Osteocyte (in vitro differentiated cells): Measurements from ENCODE around the gene TFEB. TPM values are rescaled to one million over a fixed set of nuclear protein-coding genes. Genes with fewer than 3 reads are reported as not detected.

Experiments
- DNase-seq: peaks from one replicate; pipeline ENCODE4 v3.0.0; 2021; ENCODE audit warnings: mixed read lengths; ENCODE audit not compliant: unreplicated experiment; ENCODE audit errors: extremely low spot score
- H3K27ac Mint-ChIP-seq: one replicate; pipeline ENCODE4 v1.8.0; 2021; ENCODE audit warnings: mild to moderate bottlenecking, mixed read lengths; ENCODE audit not compliant: unreplicated experiment
- H3K27me3 Mint-ChIP-seq: one replicate; pipeline ENCODE4 v1.8.0; 2021; ENCODE audit warnings: mixed read lengths; ENCODE audit not compliant: unreplicated experiment
- H3K36me3 Mint-ChIP-seq: one replicate; pipeline ENCODE4 v1.8.0; 2021; ENCODE audit warnings: mixed read lengths; ENCODE audit not compliant: unreplicated experiment
- H3K4me1 Mint-ChIP-seq: one replicate; pipeline ENCODE4 v1.8.0; 2021; ENCODE audit warnings: mixed read lengths; ENCODE audit not compliant: unreplicated experiment
- H3K4me3 Mint-ChIP-seq: one replicate; pipeline ENCODE4 v1.8.0; 2021; ENCODE audit warnings: mild to moderate bottlenecking, moderate library complexity, mixed read lengths; ENCODE audit not compliant: unreplicated experiment
- H3K9me3 Mint-ChIP-seq: one replicate; pipeline ENCODE4 v1.8.0; 2021; ENCODE audit warnings: mixed read lengths; ENCODE audit not compliant: unreplicated experiment
- CTCF ChIP-seq: fragments of 200-600 bp; sonication (generic); IDR thresholded peaks from 2 replicates; pipeline ENCODE4 v1.5.0; 2021; ENCODE audit warnings: antibody characterized with exemption, mild to moderate bottlenecking, moderate library complexity
- total RNA-seq: library from RNA; stranded (reverse); gene quantifications from 2 replicates; pipeline ENCODE4 v1.2.1, GENCODE V29; 2021

Gene TFEB
- total RNA-seq, 1 donor from 2014 or later = 11.1 TPM

GRCh38 chr6:41651962-41652657 lies 83.3 kb downstream of the TFEB start:
- Mint-ChIP-seq H3K9me3 (no peaks in the 10 kb centered on the region), H3K4me1 (peaks cover 69% of the 10 kb centered on the region), H3K36me3 (peaks cover 29% of the 10 kb centered on the region), H3K27me3 (no peaks in the 10 kb centered on the region), H3K4me3 (no peak overlapping the region), H3K27ac (peak overlapping the region; percentile 9)
- TF ChIP-seq CTCF = no peak
- DNase-seq = no peak

GRCh38 chr6:41651246-41651961 lies 84.0 kb downstream of the TFEB start:
- Mint-ChIP-seq H3K4me3 (no peak overlapping the region), H3K4me1 (peaks cover 69% of the 10 kb centered on the region), H3K27me3 (no peaks in the 10 kb centered on the region), H3K9me3 (no peaks in the 10 kb centered on the region), H3K36me3 (peaks cover 32% of the 10 kb centered on the region), H3K27ac (peak overlapping the region; percentile 9)
- DNase-seq = no peak
- no peak for TF ChIP-seq CTCF

- Mint-ChIP-seq H3K4me3 (no peak overlapping the region), H3K36me3 (peaks cover 38% of the 10 kb centered on the region), H3K27ac (no peak overlapping the region), H3K27me3 (no peaks in the 10 kb centered on the region), H3K4me1 (peaks cover 69% of the 10 kb centered on the region), H3K9me3 (no peaks in the 10 kb centered on the region)
- no peak for DNase-seq
- TF ChIP-seq CTCF = no peak
Measured at GRCh38 chr6:41650120-41650519, 85.3 kb downstream of the TFEB start.

DNA sequence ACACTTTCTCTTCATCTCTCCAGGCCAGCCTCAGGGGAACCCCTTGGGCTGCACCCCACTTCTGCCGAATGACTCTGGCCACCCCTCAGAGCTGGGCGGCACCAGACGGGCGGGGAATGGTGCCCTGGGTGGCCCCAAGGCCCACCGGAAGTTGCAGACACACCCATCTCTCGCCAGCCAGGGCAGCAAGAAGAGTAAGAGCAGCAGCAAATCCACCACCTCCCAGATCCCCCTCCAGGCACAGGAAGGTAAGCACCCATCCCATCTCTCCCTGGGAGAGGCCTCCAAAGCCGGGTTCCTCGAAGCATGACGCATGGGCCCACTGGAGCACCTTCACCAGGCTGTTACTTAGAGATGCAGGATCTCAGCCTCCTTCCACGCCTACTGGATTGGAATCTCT lies 85.8 kb downstream of the TFEB start:
- Mint-ChIP-seq H3K4me1 (peaks cover 69% of the 10 kb centered on the region), H3K27me3 (no peaks in the 10 kb centered on the region), H3K27ac (no peak overlapping the region), H3K36me3 (peaks cover 38% of the 10 kb centered on the region), H3K9me3 (no peaks in the 10 kb centered on the region), H3K4me3 (no peak overlapping the region)
- no peak for TF ChIP-seq CTCF
- no peak for DNase-seq

DNA sequence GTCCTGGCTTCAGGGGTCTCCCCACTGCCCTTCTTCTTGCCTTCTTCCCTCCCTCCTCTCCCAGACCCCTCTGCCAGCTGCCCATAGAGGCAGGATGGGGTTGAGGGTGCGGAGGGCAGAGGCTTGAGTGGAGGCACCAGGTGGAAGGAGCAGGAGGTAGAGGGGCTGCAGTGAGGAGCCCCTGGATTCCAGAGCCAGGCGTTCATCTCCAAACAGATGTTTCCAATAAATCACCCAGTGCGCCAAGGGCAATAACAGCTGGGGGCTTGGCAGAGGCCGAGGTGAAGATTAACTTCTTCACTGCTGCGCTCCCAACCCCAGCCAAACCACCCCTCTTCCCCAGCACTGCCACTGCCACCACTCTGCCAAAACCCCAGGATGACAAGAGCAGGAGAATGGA lies 86.5 kb downstream of the TFEB start:
- Mint-ChIP-seq H3K36me3 (peaks cover 38% of the 10 kb centered on the region), H3K4me3 (no peak overlapping the region), H3K9me3 (no peaks in the 10 kb centered on the region), H3K4me1 (peaks cover 69% of the 10 kb centered on the region), H3K27me3 (no peaks in the 10 kb centered on the region), H3K27ac (no peak overlapping the region)
- DNase-seq = no peak
- no peak for TF ChIP-seq CTCF
